AG04449 (cell line): ENCODE measurements around the gene CCDC102A.

Source experiments
- CTCF ChIA-PET: fragments of 350-600 bp; formaldehyde crosslinking; extraction: SDS; loops from one replicate; lab custom pipeline; 2021; ENCODE audit warnings: antibody characterized with exemption; lab: Yijun Ruan, JAX
- POLR2A ChIA-PET: fragments of 400-600, 350-600 bp; formaldehyde crosslinking; extraction: SDS; loops from one replicate; lab custom pipeline; 2020; ENCODE audit warnings: antibody characterized with exemption, inconsistent platforms; lab: Yijun Ruan, JAX
- DNase-seq: peaks from one replicate; pipeline ENCODE4 v3.0.0-alpha.2; 2010; ENCODE audit warnings: low read depth, low spot score
- H3K4me3 ChIP-seq: 2 replicates; pipeline ENCODE4 v1.5.1; 2011; ENCODE audit warnings: low read depth, mild to moderate bottlenecking, control low read depth, low read length
- TF ChIP-seq, protein P1 (sequence below): IDR thresholded peaks from one replicate; pipeline ENCODE4 v1.5.1; 2011; ENCODE audit warnings: mild to moderate bottlenecking, moderate library complexity, low read length, control low read depth, inconsistent platforms; ENCODE audit not compliant: insufficient read depth; ENCODE audit errors: missing control alignments

CCDC102A gene

DNA sequence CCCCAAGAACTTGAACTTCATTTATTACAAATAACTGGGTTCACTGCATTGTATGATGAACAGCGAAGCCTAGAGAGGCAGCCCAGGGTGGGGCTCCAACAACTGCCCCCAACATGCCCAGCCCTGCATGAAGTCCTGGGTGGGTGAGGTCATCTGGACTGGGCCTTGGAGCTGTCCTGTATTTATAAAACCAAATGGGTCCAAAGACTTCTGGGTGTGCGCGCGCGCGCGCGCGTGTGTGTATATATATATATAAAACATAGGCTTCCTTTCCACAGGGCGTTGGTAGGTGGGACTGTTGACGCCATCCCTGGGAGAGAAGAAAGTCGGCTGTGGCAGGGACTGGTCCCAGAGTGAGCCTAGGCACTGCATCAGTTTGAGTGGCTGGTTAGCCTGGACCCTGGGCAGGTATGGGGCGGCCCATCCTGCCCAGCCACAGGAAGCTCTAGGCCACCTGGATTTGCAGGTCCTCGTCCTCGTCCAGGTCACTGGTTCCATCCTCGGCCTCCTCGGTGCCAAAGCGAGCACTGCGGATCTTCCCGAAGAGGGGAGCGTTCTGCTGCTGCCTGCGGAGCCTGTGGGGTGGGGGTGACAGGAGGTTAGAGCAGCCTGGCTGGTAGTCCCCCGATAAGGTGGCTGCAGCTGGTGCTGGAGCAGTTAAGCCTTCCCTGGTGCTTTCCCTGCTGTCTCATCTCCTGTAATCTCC is 23.9 kb downstream of the CCDC102A start:
- ChIA-PET POLR2A (no interaction called here), CTCF (interaction anchor here (1.8 to 19.1 kb wide), 4 partner anchors 8 to 92 kb away, joined by 8 to 368 read pairs (median 43); partner anchors contain the start of gene POLR2C)
- TF ChIP-seq, protein P1, sequence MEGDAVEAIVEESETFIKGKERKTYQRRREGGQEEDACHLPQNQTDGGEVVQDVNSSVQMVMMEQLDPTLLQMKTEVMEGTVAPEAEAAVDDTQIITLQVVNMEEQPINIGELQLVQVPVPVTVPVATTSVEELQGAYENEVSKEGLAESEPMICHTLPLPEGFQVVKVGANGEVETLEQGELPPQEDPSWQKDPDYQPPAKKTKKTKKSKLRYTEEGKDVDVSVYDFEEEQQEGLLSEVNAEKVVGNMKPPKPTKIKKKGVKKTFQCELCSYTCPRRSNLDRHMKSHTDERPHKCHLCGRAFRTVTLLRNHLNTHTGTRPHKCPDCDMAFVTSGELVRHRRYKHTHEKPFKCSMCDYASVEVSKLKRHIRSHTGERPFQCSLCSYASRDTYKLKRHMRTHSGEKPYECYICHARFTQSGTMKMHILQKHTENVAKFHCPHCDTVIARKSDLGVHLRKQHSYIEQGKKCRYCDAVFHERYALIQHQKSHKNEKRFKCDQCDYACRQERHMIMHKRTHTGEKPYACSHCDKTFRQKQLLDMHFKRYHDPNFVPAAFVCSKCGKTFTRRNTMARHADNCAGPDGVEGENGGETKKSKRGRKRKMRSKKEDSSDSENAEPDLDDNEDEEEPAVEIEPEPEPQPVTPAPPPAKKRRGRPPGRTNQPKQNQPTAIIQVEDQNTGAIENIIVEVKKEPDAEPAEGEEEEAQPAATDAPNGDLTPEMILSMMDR = no peak
- H3K4me3 ChIP-seq = no peak overlapping the region
- DNase-seq = no peak

DNA sequence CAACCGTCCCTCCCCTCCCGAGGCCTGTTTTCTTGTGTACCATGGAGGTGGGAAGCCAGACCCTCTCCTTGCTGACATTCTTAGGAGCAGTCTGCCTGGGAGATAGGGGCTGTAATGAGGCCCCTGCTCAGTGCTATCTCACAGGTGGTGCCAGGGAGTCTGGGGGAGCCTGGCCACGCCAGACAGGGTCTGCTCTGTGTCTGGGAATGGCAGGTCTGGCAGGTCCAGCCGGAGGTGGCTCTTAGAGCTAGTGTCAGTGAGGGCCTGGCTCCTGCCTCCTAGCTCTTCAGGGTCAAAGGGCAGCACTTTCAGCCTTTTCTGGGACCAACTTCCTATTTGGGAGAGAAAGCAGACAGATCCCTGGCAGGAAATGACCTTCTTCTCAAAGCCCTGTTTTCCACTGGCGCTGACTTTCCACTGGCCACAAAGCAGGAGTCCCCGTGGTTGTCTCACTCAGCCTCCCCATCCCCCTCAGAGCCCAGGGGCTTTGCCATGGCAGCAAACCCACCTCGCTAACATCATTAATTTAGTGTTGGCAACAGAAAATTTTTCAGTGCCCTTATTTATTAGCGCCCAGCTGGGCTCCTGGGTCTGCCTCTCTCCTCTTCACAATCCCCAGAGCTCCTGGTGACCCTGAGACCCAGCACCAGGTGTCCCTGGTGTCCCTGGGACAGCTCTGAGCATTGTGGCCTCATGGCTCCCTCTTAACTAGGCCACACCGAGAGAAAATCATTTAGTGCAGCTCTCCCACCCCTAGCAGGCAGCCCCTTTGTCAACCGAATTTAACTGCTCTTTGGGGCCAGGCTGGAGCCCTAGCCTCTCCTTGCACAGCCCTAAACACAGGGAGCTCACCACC is 26.1 kb downstream of the CCDC102A start:
- ChIA-PET CTCF (interaction anchor here (5.9 to 19.1 kb wide), 2 partner anchors 10 to 90 kb away, joined by 74 to 368 read pairs; no protein-coding TSS in a partner anchor), POLR2A (no interaction called here)
- no peak for DNase-seq
- TF ChIP-seq, protein P1 = no peak
- H3K4me3 ChIP-seq = no peak overlapping the region

DNA sequence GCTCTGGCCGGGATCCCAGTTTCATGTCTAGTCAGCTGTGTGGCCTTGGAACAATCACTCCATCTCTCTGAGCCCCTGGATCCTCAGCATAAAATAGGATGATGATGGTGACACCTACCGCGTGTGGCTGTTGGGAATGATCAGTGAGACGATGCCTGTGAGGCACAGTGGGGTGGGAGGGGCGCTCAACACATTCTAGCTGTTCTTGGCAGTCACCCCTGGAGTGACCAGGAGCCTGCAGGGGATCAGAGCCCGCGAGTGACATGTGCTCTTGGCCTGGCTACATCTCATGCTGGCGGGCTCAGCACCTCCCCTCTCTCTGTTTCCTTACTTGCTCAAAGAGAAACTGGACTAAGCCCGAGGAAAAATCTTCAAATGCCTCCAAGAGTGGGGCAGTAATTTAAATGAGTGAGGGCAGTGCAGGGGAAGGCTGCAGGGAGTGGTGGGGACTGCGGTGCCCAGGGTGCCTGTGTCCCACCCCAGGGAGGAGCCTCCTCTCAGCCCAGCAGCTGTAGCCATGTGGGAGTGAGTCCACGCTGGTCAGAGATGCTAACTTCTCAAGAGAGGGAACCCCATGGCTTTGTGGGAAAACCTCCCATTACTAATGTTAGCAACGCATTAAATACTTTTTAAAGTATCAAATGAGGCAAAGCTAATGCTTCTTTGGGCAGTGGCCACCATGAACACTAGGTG is 27.0 kb downstream of the CCDC102A start:
- CTCF ChIA-PET = interaction anchor here (2.5 to 19.1 kb wide), 3 partner anchors 11 to 89 kb away, joined by 6 to 368 read pairs (median 74); partner anchors contain the start of gene POLR2C
- H3K4me3 ChIP-seq = no peak overlapping the region
- DNase-seq = no peak
- POLR2A ChIA-PET = no interaction called here
- TF ChIP-seq, protein P1 = no peak

DNA sequence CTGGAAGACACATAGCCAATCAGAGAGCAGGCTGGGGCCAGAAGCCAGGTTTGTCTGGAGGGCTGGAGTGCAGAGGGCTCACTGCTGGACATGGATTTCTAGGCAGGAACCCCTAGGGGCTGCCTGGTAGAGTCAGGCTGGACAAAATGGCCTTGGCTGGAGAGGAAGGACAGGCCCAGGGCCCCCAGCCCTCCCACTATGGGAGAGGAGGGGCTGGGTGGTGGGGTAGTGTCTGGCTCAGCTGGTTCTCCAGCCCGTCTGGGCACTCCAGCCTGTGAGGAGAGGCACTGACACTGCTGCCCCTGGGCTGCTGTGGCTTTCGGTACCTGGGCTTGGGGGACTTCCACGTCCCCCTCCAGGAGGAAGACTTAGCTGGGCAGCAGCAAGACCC is 28.3 kb downstream of the CCDC102A start:
- no peak overlapping the region for H3K4me3 ChIP-seq
- DNase-seq = no peak
- ChIA-PET POLR2A (no interaction called here), CTCF (interaction anchor here (2.5 to 5.9 kb wide), 2 partner anchors 12 to 46 kb away, joined by 6 to 74 read pairs; partner anchors contain the start of gene POLR2C)
- TF ChIP-seq, protein P1 = no peak

DNA sequence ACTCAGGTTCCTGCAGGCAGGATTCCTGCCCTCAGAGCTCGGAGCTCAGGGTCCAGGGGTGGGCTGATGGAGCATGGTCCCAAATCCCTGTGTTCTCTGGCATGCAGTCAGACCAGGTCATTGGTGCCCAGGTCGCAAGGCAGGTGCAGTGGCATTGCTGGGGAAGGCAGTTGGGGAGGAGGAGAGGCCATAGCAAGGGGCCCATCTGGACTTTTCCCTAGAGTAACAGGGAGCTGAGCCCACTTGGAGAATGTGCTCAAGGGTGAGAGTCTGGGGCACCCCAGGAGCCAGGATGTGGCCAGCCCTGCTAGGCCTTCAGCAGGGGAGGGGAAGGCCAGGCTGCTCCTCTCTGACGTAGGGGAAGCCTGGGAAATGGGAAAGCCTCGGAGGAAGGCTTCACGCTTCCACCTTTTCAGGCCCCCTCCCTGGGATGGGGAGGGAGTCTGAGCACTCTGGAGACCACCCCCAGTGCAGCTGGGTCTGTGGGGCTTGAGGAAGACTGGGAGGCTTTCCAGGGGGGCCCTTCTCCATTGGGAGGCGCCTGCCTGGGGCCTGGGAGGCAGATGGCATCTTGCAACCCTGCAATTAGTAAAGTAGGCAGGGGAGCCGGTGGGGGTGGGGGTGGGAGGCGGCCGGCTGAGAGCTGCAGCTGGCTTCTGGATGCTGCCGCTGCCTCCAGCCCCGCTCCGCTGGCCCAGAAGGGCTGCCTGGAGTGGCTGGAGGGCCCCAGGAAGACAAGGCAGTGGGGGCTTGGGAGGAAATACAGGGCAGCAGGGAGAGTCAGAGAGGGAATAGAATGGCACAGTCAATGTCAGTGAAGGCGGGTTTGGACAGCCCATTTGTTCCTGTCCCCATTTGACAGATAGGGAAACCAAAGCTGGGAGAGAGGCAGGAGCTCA is 29.0 kb downstream of the CCDC102A start:
- no peak for DNase-seq
- TF ChIP-seq, protein P1 = no peak
- ChIA-PET CTCF (interaction anchor here (0.6 to 5.9 kb wide), 3 partner anchors 13 to 45 kb away, joined by 3 to 74 read pairs (median 6); partner anchors contain the start of gene POLR2C), POLR2A (no interaction called here)
- H3K4me3 ChIP-seq = no peak overlapping the region
